IMR-90 (cell line): Measurements from ENCODE around the gene CCNYL1. TPM values are rescaled to one million over a fixed set of nuclear protein-coding genes. Genes with fewer than 3 reads are reported as not detected.

Source experiments
- ATAC-seq: fragments of 200-7000 bp; cut with Tn5 transposase; 2 replicates; pipeline ENCODE4 v1.9.1; 2020; ENCODE audit warnings: low read depth, mild to moderate bottlenecking, moderate library complexity
- BruUV-seq: library from RNA; stranded (reverse); fragments of 400-500 nt; replicated peaks from 2 replicates; lab custom pipeline; 2021; lab: Mats Ljungman, UMichigan
- CTCF ChIA-PET: fragments of 300-600 bp; formaldehyde crosslinking; extraction: SDS; loops from one replicate; lab custom pipeline; 2021; ENCODE audit warnings: antibody characterized with exemption; lab: Yijun Ruan, JAX
- POLR2A ChIA-PET: fragments of 300-600 bp; sonication (Branson Sonifier 250); formaldehyde crosslinking; loops from one replicate; lab custom pipeline; 2022; ENCODE audit warnings: antibody characterized with exemption; ENCODE audit not compliant: unreplicated experiment; lab: Charles Lee
- DNase-seq: peaks from one replicate; pipeline ENCODE4 v3.0.0; 2013
- H2AFZ ChIP-seq: replicated peaks from 2 replicates; pipeline ENCODE3; 2013; ENCODE audit warnings: low read length, mild to moderate bottlenecking; ENCODE audit not compliant: poor library complexity
- H2AK5ac ChIP-seq: 2 replicates; pipeline ENCODE4 v1.6.1; 2013; ENCODE audit warnings: low read depth, low read length, inconsistent platforms
- H2AK9ac ChIP-seq: replicated peaks from 2 replicates; pipeline ENCODE3; 2013; ENCODE audit warnings: mild to moderate bottlenecking, low read depth, low read length, moderate library complexity; ENCODE audit not compliant: poor library complexity
- H2BK120ac ChIP-seq: 2 replicates; pipeline ENCODE4 v1.6.1; 2013; ENCODE audit warnings: low read depth, low read length, inconsistent platforms
- H2BK15ac ChIP-seq: 3 replicates; pipeline ENCODE4 v1.6.1; 2013; ENCODE audit warnings: low read depth, low read length, inconsistent platforms
- H2BK20ac ChIP-seq: 2 replicates; pipeline ENCODE4 v1.6.1; 2013; ENCODE audit warnings: low read depth, mild to moderate bottlenecking, inconsistent platforms, low read length, moderate library complexity
- H2BK5ac ChIP-seq: 2 replicates; pipeline ENCODE4 v1.6.1; 2013; ENCODE audit warnings: mild to moderate bottlenecking, low read depth, low read length, inconsistent platforms; ENCODE audit not compliant: poor library complexity, severe bottlenecking
- H3K14ac ChIP-seq: replicated peaks from 2 replicates; pipeline ENCODE4 v1.6.1; 2013; ENCODE audit warnings: low read depth, low read length, inconsistent platforms
- H3K18ac ChIP-seq: 2 replicates; pipeline ENCODE4 v1.6.1; 2013; ENCODE audit warnings: low read depth, low read length, control low read depth
- H3K23ac ChIP-seq: 2 replicates; pipeline ENCODE4 v1.6.1; 2013; ENCODE audit warnings: low read depth, low read length, inconsistent platforms
- H3K27ac ChIP-seq: 2 replicates; pipeline ENCODE4 v1.5.1; 2013; ENCODE audit warnings: mild to moderate bottlenecking, control low read depth, low read length; ENCODE audit not compliant: insufficient read depth
- H3K27me3 ChIP-seq: 2 replicates; pipeline ENCODE4 v1.6.1; 2013; ENCODE audit warnings: low read length; ENCODE audit not compliant: control insufficient read depth, insufficient read depth
- H3K36me3 ChIP-seq: 2 replicates; pipeline ENCODE4 v1.6.1; 2013; ENCODE audit warnings: low read length, mixed read lengths; ENCODE audit not compliant: control insufficient read depth, insufficient read depth
- H3K4ac ChIP-seq: 2 replicates; pipeline ENCODE4 v1.6.1; 2013; ENCODE audit warnings: low read depth, low read length, inconsistent platforms
- H3K4me1 ChIP-seq: 2 replicates; pipeline ENCODE4 v1.6.1; 2013; ENCODE audit warnings: low read length, mixed read lengths; ENCODE audit not compliant: control insufficient read depth, insufficient read depth
- H3K4me2 ChIP-seq: 2 replicates; pipeline ENCODE4 v1.6.1; 2013; ENCODE audit warnings: low read depth, mild to moderate bottlenecking, control low read depth, low read length, moderate library complexity
- H3K4me3 ChIP-seq: 2 replicates; pipeline ENCODE4 v1.5.1; 2013; ENCODE audit warnings: low read depth, mild to moderate bottlenecking, control low read depth, low read length, moderate library complexity; ENCODE audit not compliant: insufficient read depth
- H3K56ac ChIP-seq: 2 replicates; pipeline ENCODE4 v1.6.1; 2013; ENCODE audit warnings: low read length, inconsistent platforms; ENCODE audit not compliant: insufficient read depth; ENCODE audit errors: extremely low read depth
- H3K79me1 ChIP-seq, 2 experiments: 2 replicates each; pipeline ENCODE4 v1.6.1; 2013; ENCODE audit warnings: low read length in 2 of 2, inconsistent platforms in 1 of 2, low read depth in 1 of 2
- H3K9ac ChIP-seq: 2 replicates; pipeline ENCODE4 v1.6.1; 2013; ENCODE audit warnings: low read depth, low read length, control low read depth
- H3K9me1 ChIP-seq: 2 replicates; pipeline ENCODE4 v1.6.1; 2013; ENCODE audit warnings: low read length, inconsistent platforms; ENCODE audit not compliant: insufficient read depth
- H3K9me3 ChIP-seq: 2 replicates; pipeline ENCODE4 v1.6.1; 2013; ENCODE audit warnings: low read length; ENCODE audit not compliant: control insufficient read depth, insufficient read depth
- H4K20me1 ChIP-seq: 2 replicates; pipeline ENCODE4 v1.6.1; 2013; ENCODE audit warnings: low read length, inconsistent platforms; ENCODE audit not compliant: insufficient read depth
- H4K5ac ChIP-seq: 2 replicates; pipeline ENCODE4 v1.6.1; 2013; ENCODE audit warnings: mild to moderate bottlenecking, low read depth, low read length, control low read depth
- H4K8ac ChIP-seq, 2 experiments: 2 replicates each; pipeline ENCODE4 v1.6.1; 2013; ENCODE audit warnings: low read depth in 2 of 2, low read length in 2 of 2, control low read depth in 1 of 2, inconsistent platforms in 1 of 2
- H4K91ac ChIP-seq: 2 replicates; pipeline ENCODE4 v1.6.1; 2013; ENCODE audit warnings: low read depth, low read length, inconsistent platforms; ENCODE audit not compliant: insufficient read depth
- MAFK ChIP-seq: IDR thresholded peaks from 2 replicates; pipeline ENCODE4 v1.6.1; 2012; ENCODE audit warnings: low read depth, low read length, improper control_type of control experiment
- MXI1 ChIP-seq: IDR thresholded peaks from 2 replicates; pipeline ENCODE4 v1.6.1; 2012; ENCODE audit warnings: low read depth, mild to moderate bottlenecking, low read length, moderate library complexity, borderline replicate concordance
- NFE2L2 ChIP-seq: fragments of 150-350 bp; IDR thresholded peaks from 2 replicates; pipeline ENCODE4 v1.6.1; 2016; ENCODE audit warnings: low read depth, mild to moderate bottlenecking, low read length
- WGBS, 2 experiments: methylation state at CpG; one replicate each; pipeline versions ENCODE4 v1.1.5 to v1.1.7; 2013; ENCODE audit warnings: missing lambda C conversion rate in 2 of 2; ENCODE audit not compliant: insufficient read length in 1 of 2; ENCODE audit errors: extremely low coverage in 2 of 2; 5-methylcytosine and 5-hydroxymethylcytosine counted together
- dilution Hi-C: fragments of 300-500 bp; cut with HindIII; formaldehyde crosslinking; loops from one replicate; pipeline ENCODE4 v1.14.3; 2018; ENCODE audit warnings: low sequenced_read_pairs; ENCODE audit not compliant: unreplicated experiment
- in situ Hi-C: fragments of 300-500 bp; cut with MboI; formaldehyde crosslinking; loops from 3 replicates; pipeline ENCODE4 v1.14.3; 2019; ENCODE audit warnings: low sequenced_read_pairs, inconsistent platforms, mixed read lengths
- intact Hi-C: fragments of 100-400 bp; cut with micrococcal nuclease; formaldehyde crosslinking; loops from 2 replicates; pipeline ENCODE4 v1.10.0; 2022
- polyA plus RNA-seq, 3 experiments: library from polyadenylated mRNA; depleted of rRNA; stranded (reverse); fragments of >200 nt; gene quantifications; 2 replicates each; pipeline ENCODE4 v1.2.3, GENCODE V29; 2012; ENCODE audit warnings: low replicate concordance in 1 of 3
- total RNA-seq: library from RNA; depleted of rRNA; stranded (reverse); fragments of >200 nt; gene quantifications from 2 replicates; pipeline ENCODE4 v1.2.3, GENCODE V29; 2012

The CCNYL1 gene
- total and polyA plus RNA-seq, 2 of the 4 experiments (the other 2 are of a cell fraction), result 5.4 to 7.3 TPM

DNA sequence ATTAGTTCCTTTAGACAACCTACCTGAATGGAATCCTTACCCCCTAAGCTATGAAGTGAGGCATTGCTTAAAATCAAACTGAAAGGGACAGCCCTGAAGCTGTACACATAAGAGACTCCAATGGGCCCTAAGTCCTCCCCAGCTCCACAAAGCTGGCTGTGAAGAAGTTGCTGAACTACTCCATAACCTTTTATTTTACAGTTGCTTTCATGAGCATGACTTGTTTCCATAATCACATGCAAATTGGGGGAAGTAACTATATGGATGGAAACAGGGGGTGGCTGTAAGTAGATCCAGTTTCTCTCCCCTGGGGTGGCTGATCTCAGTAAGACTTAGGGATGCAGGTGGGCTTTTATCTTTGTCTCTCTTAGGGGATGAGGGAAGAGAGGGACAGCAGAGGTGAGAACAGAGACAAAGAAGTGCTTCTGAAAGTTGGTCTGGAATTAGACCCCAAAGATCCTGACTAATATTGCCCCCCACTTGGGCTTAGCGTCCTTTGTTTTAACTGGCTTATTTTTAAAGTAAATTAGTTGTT is 52.7 kb downstream of the CCNYL1 start:
- WGBS, 2 experiments, result no CpG with 5 or more reads among the region's 1 CpG
- no peak overlapping the region for H3K9ac ChIP-seq
- no peaks in the 10 kb centered on the region for H3K36me3 ChIP-seq
- H4K5ac ChIP-seq, result no peak overlapping the region
- ChIA-PET CTCF (interaction anchor here (0.6 to 1.3 kb wide), 3 partner anchors 15 to 269 kb away, joined by 5 to 10 read pairs (median 5); no protein-coding TSS in a partner anchor), POLR2A (no interaction called here)
- H3K4me2 ChIP-seq, result no peak overlapping the region
- H2AK9ac ChIP-seq, result no peak overlapping the region
- H3K9me1 ChIP-seq, result no peaks in the 10 kb centered on the region; the same call in 1 of the 2 replicates
- no peak overlapping the region for H2BK5ac ChIP-seq
- no peaks in the 10 kb centered on the region; the same call in 1 of the 2 replicates for H4K20me1 ChIP-seq
- dilution Hi-C loops, result no loop called here
- no peak overlapping the region for H2BK120ac ChIP-seq
- no peak for ATAC-seq
- intact Hi-C loops, result no loop called here
- DNase-seq, result no peak
- H3K4ac ChIP-seq, result no peak overlapping the region
- H3K18ac ChIP-seq, result no peak overlapping the region
- no peak overlapping the region for H4K91ac ChIP-seq
- no peak overlapping the region for H2AFZ ChIP-seq
- peaks cover 7% of the 10 kb centered on the region; the same call in 1 of the 2 replicates for H3K4me1 ChIP-seq
- H3K27ac ChIP-seq, result no peak overlapping the region
- H2AK5ac ChIP-seq, result no peak overlapping the region
- H3K79me1 ChIP-seq, result no peaks in the 10 kb centered on the region
- BruUV-seq, result no TSS peak
- in situ Hi-C loops, result no loop called here
- H3K27me3 ChIP-seq, result peaks cover 1% of the 10 kb centered on the region; the same call in 1 of the 2 replicates
- no peaks in the 10 kb centered on the region for H3K9me3 ChIP-seq
- no peak overlapping the region for H3K56ac ChIP-seq
- no peak overlapping the region for H4K8ac ChIP-seq
- H3K23ac ChIP-seq, result no peak overlapping the region
- H3K14ac ChIP-seq, result no peak overlapping the region
- no peak for TF ChIP-seq NFE2L2
- no peak for TF ChIP-seq MAFK
- no peak for TF ChIP-seq MXI1
- no peak overlapping the region for H2BK15ac ChIP-seq
- no peak overlapping the region for H3K4me3 ChIP-seq
- no peak overlapping the region for H2BK20ac ChIP-seq
